SKM-1 treated with dmso at 0.1 percent for 144 hours (cell line): ENCODE results near the gene KRT38.
"Not testable (repeated sequence)": the region's sequence is repeated elsewhere in the genome, so short reads cannot be mapped to it uniquely, and the experiment has no call there.

Experiments used
- DNase-seq: peaks from one replicate; lab custom pipeline; 2025; ENCODE audit not compliant: unreplicated experiment; lab: John Stamatoyannopoulos, UW

The KRT38 gene

DNA sequence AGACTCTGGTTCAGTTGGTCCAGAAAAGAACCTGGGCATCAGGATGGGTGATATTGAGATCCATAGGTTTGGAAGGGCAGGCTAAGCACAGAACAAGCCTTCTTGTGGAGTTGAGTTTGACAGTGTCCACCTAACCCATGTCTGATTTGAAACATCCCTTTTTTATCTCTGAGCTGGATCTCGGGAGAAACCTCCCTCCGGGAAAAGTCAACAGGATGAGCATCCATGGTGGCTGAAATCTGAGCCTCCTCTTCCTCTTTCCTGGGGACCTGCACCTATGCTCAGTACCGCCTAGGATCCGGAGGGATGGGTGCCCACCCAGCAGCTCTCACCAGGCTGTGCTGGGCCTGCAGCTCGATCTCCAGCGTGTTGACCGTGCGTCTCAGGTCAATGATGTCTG is 23.0 kb upstream of the KRT38 start:
- DNase-seq = no peak

DNA sequence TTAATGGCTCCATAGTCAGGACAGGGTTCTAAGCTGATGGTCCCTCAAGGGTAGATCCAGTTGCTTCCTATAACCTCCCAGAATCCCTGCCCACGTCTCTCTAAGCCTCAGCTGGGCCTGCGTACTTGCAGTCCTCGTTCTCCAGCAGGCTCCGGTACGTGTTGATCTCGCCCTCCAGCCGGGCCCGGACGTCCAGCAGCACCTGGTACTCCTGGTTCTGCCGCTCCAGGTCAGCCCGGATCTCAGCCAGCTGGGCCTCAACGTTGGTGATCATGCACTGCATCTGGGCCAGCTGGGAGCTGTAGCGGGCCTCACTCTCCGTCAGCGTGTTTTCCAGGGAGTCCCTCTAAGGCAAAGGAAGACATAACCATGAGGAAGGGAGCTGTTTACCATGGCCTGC is 21.9 kb upstream of the KRT38 start:
- no peak for DNase-seq

DNA sequence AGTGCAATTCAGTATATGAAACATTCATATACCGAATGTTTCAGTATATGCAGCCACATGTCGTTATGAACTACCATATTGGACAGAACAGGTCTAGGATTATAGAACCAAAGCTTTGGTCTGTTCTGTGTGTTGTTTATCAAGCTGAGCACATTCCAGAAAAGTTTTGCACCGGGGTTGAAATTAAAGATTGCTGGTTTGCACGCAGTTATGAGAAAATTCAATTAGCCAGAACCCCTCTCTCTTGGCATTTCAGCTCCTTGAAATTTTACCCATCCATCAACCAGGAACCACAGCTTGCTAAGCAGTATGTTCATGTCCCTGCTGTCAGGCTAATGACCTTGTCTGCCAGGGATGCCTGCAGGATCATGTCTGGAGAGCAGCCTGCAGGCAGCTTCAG is 16.9 kb upstream of the KRT38 start:
- DNase-seq = no peak

DNA sequence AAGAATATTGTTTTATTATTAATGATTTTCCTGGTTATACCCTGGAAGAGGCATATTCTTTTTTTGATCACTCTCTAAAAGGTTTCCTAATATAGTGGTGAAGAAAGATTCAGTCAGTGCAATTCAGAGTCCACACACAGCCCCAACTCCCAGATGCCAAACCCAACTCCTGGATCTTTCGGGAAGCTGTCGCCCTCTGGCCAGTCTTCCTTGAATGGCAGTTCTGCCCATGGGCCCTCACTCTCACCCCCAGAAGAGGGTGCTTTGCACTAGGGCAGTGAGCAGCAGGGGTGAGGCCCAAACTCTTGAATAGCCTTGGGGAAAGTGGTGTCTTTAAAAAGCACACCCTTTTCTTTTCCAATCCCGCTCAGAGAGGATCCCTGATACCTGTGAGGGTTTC is 15.4 kb upstream of the KRT38 start:
- no peak for DNase-seq

DNA sequence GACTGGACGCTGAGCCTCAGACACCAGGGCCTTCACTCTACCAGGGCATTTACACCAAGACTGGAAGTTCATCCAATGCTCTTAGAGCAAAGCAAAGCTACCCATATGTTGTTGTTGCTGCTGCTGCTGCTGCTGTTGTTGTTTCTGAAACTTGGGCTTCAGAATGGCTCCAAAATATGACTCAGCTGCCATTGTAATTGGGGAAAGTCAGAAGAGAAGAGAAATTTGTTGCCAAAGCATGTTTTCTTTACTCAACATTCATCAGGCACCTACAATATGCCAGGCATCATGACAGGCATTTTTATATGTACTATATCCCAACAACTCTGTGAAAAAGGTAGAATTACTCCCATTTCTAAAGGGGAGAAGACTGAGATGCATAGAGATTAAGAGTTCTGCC is 14.5 kb upstream of the KRT38 start:
- no peak for DNase-seq

DNA sequence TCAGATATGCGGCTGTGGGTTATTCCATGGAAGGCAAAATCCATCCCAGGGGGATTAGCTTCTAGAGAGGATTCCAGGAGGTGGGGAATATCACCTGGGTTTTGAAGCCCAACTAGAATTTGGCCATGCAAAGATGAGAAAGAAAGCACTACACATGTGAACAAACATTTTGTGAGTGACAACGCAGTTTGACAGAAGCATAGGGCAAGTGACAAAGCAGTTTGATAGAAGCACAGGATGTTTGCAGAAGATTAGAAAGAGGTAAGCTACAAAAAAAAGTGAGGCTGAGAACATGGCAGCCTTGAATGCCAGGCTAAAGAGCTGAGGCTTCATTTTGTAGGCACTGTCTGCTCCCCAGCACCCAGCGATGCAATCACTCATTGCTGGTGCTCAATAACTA is 12.3 kb upstream of the KRT38 start:
- no peak for DNase-seq

DNA sequence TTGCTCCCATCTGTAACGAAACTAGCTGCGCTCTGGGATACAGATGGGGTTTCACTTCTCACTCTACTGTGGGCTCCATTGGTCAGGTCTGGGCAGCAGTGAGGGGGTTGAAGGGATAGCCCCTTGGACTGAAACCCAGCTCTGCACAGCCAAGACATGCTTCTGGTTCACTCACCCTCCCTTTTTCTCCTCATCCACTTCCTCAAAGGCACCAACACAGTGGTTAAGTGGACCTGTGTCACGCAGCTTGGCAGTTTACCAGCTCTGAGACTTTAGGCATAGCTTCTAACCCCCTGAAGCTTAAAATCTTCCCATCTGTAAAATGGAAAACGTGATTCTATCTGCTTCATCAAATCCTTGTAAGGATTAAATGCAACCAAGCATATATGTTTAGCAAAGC is 11.5 kb upstream of the KRT38 start:
- no peak for DNase-seq

DNA sequence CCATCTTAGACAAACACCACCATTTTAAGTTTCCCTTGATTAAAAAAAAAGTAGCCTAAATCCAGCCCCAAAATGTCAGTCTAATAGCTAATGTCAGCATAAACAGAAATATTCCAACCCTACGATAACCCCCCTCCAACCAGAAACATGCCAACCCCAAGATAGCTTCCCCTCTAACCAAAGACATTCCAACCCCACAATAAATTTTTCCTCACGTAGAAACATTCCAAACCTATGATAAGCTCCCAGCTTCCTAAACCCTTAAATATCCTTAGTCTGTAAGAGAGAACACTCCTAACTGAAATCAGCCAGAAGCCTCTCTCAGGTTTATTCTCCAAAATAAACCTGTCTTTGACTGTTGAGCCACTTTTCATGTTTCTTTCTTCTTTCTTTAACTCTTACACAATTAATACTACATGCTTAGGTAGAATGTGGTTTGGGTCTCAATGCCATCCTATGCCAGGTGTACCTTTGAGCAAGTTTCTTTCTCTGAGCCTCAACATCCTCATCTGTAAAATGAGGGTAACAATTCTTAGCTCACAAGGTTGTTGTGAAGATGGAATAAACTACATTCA is 10.5 kb upstream of the KRT38 start:
- no peak for DNase-seq

DNA sequence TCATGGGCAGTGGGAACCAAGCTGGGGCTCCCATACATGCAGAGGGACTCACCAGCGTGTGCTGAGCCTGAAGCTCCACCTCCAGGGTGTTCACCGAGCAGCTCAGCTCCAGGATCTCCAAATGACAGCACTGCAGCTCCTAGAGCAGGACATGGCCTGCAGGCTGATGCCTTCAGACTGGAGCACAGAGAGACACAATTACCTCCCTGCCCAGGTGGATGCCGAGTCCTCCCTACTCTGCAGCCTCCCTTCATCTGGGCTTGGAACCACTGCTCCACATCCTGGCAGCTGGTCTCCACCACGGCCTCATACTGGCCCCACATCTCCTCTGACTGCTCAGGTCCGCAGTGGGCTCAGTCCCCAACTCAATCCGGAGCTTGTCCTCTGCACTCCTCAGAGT is 8.2 kb upstream of the KRT38 start:
- no peak for DNase-seq

DNA sequence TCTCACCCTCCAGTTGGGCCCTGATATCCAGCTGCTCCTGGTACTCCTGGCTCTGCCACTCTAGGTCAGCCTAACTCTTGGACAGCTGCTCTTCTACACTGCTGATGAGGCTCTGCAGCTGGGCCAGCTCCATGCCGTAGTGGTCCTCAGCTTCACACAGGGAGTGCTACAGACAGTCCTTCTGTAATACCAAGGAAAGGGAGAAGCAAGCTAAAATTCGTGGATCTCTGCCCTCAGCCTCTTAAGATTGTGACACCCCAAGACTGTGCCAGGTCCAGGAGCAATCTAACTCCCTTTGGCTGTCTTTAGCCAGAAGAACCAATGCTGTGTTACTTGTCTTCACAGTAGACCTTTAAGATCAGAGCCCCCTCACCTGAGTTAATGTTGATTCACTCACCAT is 7.7 kb upstream of the KRT38 start:
- DNase-seq = no peak

DNA sequence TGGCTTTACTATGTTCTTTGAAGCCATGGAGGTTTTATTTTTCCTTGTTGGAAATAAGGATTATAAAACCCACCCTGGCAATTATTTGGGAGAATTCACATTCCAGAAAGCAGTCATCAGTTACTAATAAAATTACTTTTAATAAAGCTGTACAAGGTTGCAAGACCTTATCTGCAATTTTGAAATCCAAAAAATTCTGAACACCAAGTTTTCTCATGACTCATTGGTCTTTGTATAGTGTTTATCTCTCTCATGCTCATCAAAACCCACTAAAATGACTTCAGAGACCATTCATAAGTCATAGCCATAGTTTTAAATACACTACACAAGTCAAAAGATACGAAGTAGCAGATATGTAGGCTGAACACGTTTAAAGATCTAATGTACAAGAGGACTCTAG is 6.0 kb upstream of the KRT38 start:
- no peak for DNase-seq

DNA sequence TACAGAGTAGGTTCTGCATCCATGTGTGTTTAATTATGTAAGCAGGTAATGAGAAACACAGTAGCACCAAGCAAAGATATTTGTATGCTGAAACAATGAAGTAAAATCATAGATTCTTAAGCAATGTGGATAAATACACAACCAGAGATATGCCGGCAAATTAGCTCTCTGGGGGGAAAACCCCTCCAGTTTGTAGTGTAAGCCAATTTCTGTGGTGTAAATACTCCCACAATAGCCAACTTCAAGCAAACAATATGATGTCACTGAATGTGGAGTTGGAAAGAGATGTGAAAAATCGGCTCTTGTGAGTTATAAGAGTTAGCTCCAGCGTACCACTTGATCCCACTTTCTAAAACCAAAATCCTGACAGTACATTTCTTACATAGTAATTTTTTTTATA is 3.9 kb upstream of the KRT38 start:
- DNase-seq = no peak

DNA sequence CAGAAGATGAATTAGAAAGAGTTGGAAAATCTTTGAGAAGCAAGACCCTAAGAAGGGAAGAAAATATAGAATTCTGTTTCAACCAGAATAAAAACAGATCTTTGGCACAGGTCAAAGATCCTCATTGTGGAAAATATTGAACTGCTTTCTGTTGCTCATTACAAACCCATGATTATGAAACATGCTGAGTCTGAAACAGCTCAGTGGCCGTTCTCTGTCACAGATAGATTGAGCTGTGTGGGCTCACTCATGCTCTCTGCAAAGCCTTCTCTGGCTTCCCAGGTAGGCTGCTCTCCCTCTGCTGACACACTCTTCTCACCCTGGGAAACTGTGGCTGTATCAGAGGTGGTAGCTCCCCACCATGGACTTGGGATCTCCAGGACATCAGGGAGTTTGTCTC is 3.4 kb upstream of the KRT38 start:
- DNase-seq = no peak

DNA sequence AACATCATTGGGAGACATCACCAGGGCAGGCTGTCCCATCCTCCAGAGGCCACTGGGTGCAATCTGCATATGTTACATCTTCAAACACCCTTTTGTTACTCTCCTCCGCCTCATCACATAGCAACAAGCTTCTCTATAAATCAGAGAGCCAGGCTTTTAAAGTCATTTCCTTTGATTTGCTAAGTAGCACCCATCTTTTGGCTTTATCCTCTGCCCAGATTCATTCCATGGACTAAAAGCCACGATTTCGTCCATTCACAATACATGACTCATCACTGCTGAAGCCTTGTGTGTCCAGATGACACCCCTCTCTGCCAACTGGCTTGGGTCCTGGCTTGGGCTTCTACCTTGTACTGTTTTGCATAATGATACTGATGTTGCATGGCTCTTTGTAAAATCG is 2.0 kb upstream of the KRT38 start:
- DNase-seq = no peak

DNA sequence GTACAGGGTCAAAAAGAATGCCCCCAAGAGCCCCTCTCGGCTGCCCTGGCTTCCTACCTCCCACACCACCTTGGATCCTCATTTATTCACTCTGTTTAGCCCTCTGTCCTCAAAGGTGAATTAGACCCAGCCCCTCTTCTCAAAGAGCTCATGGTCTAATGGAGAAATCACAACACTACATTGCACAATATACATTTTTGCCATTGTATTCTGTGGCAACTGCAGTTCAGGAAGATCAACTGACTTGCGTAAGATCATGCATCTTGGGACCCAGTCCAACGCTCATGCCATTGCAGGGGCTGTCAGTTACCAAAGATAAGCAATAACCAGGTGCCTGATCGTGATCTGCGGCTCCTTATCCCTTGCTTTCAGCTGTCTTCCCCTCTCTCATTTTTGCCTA is 1.4 kb downstream of the KRT38 start:
- no peak for DNase-seq

DNA sequence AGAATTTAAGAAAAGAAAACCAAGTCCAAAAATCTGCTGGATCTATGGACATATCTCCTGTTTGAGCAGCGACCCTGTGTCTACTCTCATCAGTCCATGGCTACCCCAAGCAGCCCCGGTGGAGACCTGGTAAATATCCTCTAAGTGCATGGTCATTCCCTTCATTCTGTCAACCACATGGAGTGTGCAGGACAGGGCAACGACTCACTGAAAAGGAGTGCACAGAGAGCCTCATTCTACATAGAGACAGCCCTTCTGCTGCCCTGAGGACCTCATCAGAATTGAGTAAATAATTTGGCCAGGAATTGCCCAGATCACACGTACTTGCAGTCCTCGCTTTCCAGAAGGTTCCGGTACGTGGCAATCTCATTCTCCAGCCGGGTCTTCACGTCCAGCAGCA is 3.0 kb downstream of the KRT38 start:
- no peak for DNase-seq

DNA sequence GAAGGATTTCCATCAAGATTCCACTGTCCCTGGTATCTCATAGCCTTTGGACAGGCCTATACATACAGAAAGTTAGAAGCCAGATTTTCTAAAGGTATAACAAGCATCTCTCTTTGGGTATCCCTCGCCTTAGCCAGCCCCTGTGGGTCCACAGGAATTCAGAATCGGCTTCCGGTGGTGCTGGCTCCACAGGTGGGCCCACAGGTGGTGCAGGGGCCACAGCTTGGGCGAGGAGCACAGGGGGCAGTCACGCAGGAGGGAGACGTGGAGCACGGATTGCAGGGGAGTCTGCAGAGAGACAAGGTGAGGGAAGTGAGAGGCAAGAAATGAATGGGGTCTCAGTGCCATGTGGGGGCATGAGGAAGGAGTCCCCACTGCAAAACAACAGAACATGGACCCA is 3.5 kb downstream of the KRT38 start:
- no peak for DNase-seq

DNA sequence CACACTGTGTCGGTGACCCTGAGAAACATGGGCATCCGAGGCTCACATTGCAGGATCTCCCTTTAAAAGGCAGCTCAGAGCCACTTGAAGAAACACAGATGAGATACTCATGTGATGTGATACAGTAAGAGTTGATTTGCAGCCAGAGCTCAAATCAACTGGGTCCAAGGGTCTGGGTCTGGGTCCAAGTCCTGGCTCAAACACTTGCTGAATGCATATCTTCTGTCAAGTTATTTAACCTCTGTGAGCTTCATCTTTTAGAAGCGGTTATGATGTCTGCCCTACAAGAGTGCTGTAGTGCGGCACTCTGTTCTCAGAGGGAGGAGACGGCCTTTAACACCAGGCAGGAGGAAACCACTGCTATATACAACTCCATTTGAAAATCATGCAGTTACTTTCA is 6.4 kb downstream of the KRT38 start:
- no peak for DNase-seq

DNA sequence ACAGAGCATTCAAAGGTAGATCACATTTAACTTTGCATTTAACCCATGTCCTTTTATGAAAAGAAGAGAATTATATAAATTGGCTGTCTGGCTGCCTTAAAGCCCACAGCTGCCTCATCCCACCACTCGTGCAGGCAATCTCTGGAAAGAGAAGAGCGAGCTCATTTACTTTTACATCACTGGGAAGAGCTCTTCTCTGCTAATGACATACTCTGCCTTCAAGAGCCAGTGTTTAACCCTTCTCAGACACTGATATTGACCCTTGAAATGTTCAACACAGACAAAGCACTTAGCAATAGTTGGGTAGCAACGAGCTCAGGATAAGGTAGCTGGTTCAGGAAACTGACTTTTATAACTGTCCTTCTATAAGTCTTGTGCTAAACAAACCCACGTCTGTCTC is 6.8 kb downstream of the KRT38 start:
- DNase-seq = no peak

DNA sequence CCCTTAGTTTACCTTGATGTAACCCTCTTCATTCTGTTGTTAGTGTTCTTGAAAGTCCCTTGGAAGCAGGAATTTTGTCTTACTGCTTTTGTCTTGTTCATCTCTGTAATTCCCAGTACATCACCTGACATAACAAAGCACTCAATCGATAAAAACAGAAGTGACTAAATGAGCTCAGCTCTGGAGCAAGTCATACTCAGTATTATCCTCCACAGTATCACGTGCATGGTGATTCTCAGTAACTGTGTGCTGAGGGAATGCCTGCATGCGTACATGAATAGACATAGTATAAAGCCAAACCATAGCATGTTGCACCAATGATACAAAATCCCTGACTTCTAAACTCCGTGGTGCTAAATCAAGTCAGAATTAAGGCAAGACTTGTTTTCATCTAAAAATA is 7.2 kb downstream of the KRT38 start:
- DNase-seq = no peak

DNA sequence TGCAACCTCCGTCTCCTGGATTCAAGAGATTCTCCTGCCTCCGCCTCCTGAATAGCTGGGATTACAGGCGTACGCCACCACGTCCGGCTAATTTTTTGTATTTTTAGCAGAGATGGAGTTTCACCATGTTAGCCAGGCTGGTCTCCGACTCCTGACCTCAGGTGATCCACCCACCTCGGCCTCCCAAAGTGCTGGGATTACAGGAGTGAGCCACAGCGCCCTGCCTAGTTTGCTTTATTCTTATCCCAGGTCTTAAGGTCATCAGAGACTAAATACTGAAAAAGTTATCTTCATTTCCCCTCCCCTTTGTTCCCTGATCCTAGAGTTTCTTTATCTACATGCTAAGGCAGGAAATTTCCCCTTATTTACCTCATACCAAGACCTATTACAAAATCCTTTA is 10.4 kb downstream of the KRT38 start:
- DNase-seq = not testable (repeated sequence)

DNA sequence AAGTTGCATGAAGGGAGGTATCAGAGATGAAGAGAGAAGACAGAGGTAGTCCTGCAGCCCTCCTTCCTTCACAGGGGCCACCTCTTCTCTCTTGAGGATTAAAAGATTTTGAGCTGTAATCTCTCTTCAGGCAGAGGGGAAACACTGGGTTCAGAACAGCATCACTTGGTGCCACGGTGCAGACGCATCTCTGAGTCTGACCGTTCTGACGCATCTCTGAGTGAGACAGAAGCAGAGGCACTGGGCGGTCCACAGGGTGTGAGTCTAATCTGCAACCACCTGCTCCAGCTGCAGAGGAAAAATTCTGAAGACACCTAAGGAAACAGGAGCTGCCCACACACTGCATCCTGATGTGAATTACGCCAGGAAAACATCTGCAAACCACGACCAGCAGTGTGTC is 11.1 kb downstream of the KRT38 start:
- no peak for DNase-seq

DNA sequence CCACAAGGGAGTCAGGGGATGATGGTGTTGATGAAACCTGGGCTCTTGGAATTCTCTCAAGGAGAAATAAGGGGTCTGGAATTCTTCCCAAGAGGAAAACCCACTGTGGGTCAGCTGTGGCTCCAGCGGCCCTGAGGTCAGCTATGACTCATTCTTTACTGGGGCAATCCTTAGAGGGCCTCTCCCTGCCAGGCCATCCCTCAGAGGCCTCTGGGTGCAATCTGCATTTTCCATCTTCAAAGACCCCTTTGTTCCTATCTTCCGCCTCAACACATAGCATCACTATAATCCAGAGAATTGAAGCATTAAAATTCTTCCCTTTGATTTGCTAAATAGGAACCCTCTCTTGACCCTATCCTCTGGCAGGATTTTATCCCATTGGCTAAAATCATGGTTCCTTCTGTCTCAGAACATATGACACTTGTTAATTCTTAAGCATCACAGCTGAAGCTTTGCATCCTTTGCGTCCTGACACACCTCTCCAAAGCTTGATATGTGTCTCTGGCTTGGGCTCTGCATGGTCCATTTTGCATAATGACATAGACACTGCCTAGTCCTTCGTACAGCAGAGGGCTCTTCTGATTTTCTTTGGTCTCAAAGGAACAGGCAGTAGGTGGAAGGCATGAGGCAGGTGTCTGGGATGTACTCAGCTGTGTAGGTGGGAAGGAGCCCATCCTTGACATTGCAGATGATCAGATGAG is 12.0 kb downstream of the KRT38 start:
- DNase-seq = no peak
